Left renal cortex interstitium (tissue), 4 donors: Measurements from ENCODE around the gene SNN. TPM values are rescaled to one million over a fixed set of nuclear protein-coding genes. Genes with fewer than 3 reads are reported as not detected.

Source experiments
- DNase-seq, 4 donors: peaks; one replicate each; pipeline ENCODE4 v3.0.0-alpha.2; 2013; ENCODE audit warnings: low read depth in 4 of 4, low spot score in 2 of 4, missing footprints in 1 of 4
- polyA plus RNA-seq, 4 donors: library from polyadenylated mRNA; unstranded; fragments of 120-200 nt; gene quantifications; one replicate each; pipeline ENCODE4 v1.2.1, GENCODE V29; 2013; ENCODE audit not compliant: insufficient read length in 4 of 4

Gene SNN
- polyA plus RNA-seq, 4 donors, result 30.4 to 39.4 (median 37.4) TPM

- DNase-seq, result no peak
Measured at GRCh38 chr16:11726008-11726407, 57.8 kb downstream of the SNN start.

DNA sequence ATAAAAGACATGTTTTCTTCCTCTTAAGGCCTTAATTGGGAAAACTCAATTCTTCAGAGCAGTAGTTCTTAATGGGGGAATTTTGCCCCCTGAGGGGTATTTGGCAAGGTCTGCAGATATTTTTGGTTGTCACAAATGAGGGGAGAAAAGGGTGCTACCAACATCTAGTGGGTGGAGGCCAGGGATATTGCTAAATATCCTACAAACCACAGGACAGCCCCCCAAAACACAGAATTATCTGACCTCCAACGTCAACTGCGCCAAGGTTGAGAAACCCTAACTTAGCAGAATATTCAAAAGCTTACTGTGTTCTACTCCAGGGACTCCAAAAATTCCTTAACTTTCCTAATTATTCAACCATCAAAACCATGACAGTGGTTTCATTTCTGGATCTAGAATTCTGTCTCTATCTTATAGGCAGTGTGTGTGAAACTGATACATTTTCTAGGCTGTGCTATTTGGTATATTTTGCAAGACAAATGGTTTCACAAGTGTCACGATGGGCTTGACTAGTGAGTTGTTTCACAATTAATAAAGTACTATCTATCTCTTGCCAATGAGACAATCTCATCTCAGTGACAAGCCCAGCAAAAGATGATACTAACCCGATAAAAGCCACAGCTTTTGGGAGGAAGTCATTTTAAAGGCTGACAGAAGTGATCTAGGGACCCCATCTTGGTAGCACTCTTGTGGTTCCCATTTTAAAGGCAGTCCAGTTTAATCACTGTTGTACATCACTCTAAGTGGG, 59.7 kb downstream of the SNN start:
- DNase-seq, result no peak

Other genes starting within 250 kb of the SNN start
- 100 to 1,000 TPM; 107 to 122 (median 116) TPM for gene LITAF, start 81.5 kb upstream of the SNN start, polyA plus RNA-seq
- gene TXNDC11, start 74.4 kb downstream of the SNN start, polyA plus RNA-seq, result 10 to 100 TPM; 39.5 to 44.2 (median 41.9) TPM
- gene ZC3H7A, start 128.8 kb downstream of the SNN start, polyA plus RNA-seq, result 100 to 1,000 TPM in 1 of 4 donors, 10 to 100 TPM in 3; 64.1 to 113 (median 84.7) TPM
- 100 to 1,000 TPM; 206 to 264 (median 228) TPM for gene RSL1D1, start 183.1 kb downstream of the SNN start, polyA plus RNA-seq
- 100 to 1,000 TPM in 3 of 4 donors, 10 to 100 TPM in 1; 97.8 to 124 (median 111) TPM for gene GSPT1, start 247.5 kb downstream of the SNN start, polyA plus RNA-seq